GM21367 (cell line): ENCODE results near the gene EZR.
"Not testable (repeated sequence)": the region's sequence is repeated elsewhere in the genome, so short reads cannot be mapped to it uniquely, and the experiment has no call there.

Experiments
- ATAC-seq: cut with Tn5 transposase; IDR thresholded peaks from one replicate; pipeline ENCODE4 v1.9.1; 2021; ENCODE audit not compliant: unreplicated experiment

EZR gene

DNA sequence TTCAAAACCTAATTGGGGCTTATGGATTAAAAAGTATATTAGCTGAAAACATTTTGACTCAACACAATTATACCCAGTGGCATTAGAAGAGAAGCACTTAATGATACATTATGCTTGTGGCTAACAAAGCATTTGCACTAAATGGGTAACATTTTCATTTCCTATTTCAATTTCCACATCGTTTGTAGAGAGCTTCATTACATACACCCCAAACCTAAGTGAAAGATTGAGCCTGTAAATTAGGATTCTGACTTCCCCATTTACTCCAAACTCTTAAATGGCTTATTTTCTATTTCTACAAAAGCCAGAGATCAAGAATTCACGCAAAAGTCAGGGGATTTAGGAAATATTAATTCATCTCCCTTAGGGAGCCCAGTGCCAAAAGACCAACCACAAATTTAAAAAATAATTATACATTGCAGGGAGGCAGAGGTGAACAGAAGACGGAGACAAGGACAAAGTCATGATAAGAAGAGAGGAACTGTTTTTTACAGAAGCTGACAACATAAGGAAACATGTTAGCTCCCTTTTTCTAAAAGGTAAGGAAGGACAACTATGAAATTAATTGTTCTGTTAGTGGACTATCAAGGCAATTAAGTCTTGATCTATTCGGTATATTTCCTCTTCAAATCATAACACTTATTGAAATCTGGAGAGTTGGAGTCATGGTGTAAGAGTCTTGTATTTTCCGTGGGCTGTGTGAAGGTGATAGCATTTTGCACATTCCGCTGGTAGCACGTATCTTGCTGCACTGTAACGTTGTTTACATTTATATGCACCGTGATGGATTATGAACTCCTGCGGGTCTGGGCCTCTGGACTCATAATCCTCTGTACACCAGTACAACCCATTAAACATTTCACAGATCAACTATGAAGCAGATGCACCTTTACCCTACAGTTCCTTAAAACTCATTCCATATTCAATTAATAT lies 24.8 kb upstream of the EZR start:
- no peak for ATAC-seq

DNA sequence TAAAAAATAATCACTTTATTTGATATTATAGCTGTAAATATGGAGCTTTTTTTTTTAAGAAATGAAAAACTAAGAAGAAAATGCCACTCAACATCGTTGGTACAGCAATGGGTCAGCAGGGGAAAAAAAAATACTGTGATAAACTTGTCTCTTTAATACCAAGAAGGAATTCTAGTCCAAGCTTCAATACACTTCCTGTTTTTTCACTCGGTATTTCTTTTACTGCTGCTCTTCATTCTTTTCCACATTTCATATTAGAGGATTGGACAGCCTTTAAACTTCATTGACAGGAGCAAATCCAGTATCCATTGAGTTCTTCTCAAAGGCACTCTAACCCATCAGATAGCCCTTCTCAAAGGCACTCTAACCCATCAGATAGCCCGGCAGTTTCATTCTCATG lies 22.2 kb upstream of the EZR start:
- ATAC-seq, result no peak

GRCh38 chr6:158840465-158840864 lies 21.3 kb upstream of the EZR start:
- no peak for ATAC-seq

DNA sequence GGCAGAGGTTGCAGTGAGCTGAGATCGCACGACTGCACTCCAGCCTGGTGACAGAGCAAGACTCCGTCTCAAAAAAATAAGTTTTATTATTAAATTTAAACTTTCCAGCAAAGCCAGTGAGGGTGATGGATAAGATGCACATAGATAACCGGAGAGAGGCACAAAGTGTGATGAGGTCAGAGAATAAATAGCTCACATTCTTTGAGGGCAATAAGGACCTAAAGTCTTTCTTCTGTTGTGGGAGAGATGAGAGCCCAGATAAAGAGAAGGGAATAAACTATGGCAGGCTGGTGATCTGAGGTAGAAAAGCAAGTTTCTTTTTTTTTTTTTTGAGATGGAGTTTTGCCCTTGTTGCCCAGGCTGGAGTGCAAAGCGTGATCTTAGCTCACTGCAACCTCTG lies 20.6 kb upstream of the EZR start:
- ATAC-seq, result no peak

DNA sequence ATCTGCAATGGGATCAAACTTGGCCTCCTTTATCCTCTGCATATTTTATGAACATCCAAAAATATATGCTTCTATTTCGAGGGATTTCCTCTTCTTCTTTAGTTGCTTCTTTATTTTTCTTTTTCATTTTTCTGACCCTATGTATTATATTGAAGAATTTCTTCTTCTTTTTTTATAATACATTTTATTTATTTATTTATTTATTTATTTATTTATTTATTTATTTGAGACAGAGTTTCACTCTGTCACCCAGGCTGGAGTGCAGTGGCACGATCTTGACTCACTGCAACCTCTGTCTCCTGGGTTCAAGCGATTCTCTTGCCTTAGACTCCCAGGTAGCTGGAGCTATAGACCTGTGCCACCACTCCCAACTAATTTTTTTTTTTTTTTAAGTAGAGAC lies 19.6 kb upstream of the EZR start:
- not testable (repeated sequence) for ATAC-seq

GRCh38 chr6:158837684-158838625 lies 18.8 kb upstream of the EZR start:
- no peak for ATAC-seq

- ATAC-seq, result no peak
Measured at GRCh38 chr6:158836625-158837311, 17.6 kb upstream of the EZR start.

DNA sequence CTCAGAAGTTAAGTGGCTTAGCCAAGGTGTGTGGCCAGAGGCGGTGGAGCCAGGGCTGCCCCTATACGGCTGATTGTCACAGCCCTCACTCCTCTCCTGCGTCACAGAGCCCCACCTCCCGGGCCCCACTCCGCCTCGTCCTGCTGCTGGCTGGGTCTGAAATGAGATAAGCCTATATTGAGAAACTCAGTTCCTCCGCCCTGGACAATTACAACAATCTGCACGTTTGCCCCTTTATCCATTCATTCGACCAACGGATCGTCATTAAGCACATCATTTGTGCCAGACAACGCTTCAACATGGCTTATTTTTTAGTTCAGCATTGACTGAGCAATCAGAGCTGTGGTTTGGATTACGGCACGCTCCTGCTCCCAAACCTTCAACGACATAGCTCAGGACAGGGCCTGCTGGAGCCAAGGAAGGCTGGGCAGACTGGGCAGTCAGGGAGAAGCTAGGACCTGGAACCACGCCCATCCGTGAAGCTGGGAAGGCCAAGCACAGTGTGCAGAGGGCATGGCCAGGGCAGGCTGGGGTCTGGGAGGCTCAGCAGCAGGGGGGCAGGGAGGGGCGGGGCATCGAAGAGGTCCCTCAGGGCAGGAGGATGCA lies 16.6 kb upstream of the EZR start:
- no peak for ATAC-seq

- ATAC-seq, result no peak
Measured at GRCh38 chr6:158834675-158835385, 15.7 kb upstream of the EZR start.

- ATAC-seq, result not testable (repeated sequence)
Measured at GRCh38 chr6:158832807-158833206, 13.6 kb upstream of the EZR start.

- ATAC-seq, result no peak
Measured at GRCh38 chr6:158832026-158832425, 12.9 kb upstream of the EZR start.

GRCh38 chr6:158831571-158831970 lies 12.4 kb upstream of the EZR start:
- no peak for ATAC-seq

- ATAC-seq, result no peak
Measured at GRCh38 chr6:158830736-158831135, 11.6 kb upstream of the EZR start.

DNA sequence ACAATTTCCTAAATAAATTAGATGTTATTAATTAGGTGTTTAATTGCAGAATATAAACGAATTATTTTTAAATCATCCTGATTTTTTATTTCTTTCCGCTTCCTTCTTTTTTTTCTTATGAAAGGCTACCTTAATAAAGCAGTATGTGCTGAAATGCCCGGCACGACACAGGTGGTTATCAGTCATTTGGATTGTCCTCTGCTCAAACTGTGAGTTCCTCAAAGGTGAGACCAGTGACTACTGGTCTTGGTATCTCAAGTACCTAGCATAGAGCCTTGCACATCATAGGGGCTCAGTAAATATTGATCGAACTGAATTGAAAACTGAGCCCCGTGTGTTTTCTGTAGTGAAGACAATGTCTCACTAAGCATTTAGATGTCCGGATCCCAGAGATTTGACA lies 9.6 kb upstream of the EZR start:
- no peak for ATAC-seq

DNA sequence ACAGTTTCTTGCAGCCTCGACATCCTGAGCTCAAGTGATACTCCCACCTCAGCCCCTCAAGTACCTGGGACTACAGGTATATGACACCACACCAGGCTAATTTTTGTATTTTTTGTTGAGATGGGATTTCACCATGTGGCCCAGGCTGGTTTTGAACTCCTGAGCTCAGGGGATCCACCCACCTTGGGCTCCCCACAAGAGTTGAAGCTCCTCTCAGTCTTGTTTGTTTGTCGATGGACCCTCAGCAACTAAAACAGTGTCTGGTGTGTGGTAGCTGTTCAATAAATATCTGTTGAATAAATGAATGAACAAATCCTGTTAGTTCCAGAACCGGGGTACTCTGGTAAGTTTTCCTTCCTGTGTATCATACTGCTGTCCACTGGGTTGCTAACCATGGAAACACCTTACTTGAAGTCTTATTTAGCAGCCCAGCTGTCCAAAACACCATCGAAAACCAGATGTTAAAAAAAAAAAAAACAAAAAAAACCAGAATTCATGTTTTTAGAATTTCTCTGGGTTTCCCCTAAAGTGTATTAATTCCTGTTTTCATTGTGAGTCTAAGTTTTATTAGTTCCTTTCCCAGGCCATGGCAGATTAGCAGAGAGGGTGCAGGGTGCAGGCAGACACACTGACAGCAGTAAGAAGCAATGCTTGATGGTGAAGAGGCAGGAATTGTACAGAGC lies 7.8 kb upstream of the EZR start:
- ATAC-seq, result no peak

GRCh38 chr6:158825951-158826306 lies 6.8 kb upstream of the EZR start:
- ATAC-seq, result no peak

GRCh38 chr6:158825038-158825950 lies 6.1 kb upstream of the EZR start:
- no peak for ATAC-seq

DNA sequence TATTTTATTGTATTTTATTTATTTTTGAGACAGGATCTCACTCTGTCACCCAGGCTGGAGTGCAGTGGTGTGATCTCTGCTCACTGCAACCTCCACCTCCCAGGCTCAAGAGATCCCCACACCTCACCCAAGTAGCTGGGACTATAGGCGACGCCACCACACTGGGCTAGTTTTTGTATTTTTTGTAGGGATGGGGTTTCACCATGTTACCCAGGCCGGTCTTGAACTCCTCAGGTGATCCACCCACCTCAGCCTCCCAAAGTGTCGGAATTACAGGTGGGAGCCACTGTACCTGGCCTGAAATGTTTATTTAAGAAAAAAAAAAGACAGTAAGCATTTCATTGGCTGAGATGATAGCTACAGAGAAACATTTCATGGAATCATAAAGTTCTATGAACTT lies 4.4 kb upstream of the EZR start:
- not testable (repeated sequence) for ATAC-seq
